Heart left ventricle (tissue), 13 donors: ENCODE data around the gene ARRB1.

Source experiments
- CTCF ChIP-seq, 12 donors: fragments of 200-600 bp; sonication (generic) in 4 of 12; IDR thresholded peaks; one replicate each; pipeline versions ENCODE4 v1.5.0 to v1.8.0; 2018 to 2022; ENCODE audit warnings: antibody characterized with exemption in 12 of 12, mild to moderate bottlenecking in 5 of 12
- POLR2A ChIP-seq, 2 donors: fragments of 450-650 bp; IDR thresholded peaks; one replicate each; pipeline ENCODE4 v1.6.1; 2017; ENCODE audit warnings: antibody characterized with exemption in 2 of 2, mild to moderate bottlenecking in 2 of 2, moderate library complexity in 2 of 2
- donor health status: ischemic (EF 13 %, LVEDD 7.1; RV severe dilation, severe dysfunction).
- donor health status: DM: no; HTN: yes; CAD: no.
- donor health status: DM: no; HTN: no; CAD: no.
- donor health status: ischemic (EF 25% LVEDD 6.9; RV normal size, moderate dysfunction).
- donor health status: ischemic (EF 25% LVEDD 5.7; RV mildly dilated, moderate dysfunction).
- donor health status: ischemic (EF 35%, LVEDD 5.7; RV mildly dilated, moderate dysfunction).
- donor health status: nonischemic (EF 11% LVEDD 7.7; RV severe dilation, severe dysfunction).
- donor health status: DM: yes; HTN: yes; CAD: no.
- donor health status: PGD.
- donor health status: ischemic (EF 29% LVEDD 5.4; RV normal size, mild dysfunction).
- donor health status: nonischemic (EF 23%, LVEDD 6.1; RV moderate dilation, normal function).

- TF ChIP-seq CTCF (IDR thresholded peaks at IDR 0.05) (no peak), POLR2A (IDR thresholded peaks at IDR 0.05) (no peak)
These were observed 75.9 kb downstream of the ARRB1 start for GRCh38 chr11:75275581-75275980.
